ENCODE data around the gene SPRR2E.

- TF ChIP-seq, protein P1, sequence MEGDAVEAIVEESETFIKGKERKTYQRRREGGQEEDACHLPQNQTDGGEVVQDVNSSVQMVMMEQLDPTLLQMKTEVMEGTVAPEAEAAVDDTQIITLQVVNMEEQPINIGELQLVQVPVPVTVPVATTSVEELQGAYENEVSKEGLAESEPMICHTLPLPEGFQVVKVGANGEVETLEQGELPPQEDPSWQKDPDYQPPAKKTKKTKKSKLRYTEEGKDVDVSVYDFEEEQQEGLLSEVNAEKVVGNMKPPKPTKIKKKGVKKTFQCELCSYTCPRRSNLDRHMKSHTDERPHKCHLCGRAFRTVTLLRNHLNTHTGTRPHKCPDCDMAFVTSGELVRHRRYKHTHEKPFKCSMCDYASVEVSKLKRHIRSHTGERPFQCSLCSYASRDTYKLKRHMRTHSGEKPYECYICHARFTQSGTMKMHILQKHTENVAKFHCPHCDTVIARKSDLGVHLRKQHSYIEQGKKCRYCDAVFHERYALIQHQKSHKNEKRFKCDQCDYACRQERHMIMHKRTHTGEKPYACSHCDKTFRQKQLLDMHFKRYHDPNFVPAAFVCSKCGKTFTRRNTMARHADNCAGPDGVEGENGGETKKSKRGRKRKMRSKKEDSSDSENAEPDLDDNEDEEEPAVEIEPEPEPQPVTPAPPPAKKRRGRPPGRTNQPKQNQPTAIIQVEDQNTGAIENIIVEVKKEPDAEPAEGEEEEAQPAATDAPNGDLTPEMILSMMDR (conservative IDR thresholded peaks at IDR 0.05): no peak
- TF ChIP-seq ZFX (IDR thresholded peaks at IDR 0.05): no peak
Measured at GRCh38 chr1:153072806-153073726, 21.3 kb downstream of the SPRR2E start.

All from C4-2B (cell line).